Ectodermal cell (in vitro differentiated cells): ENCODE data around the gene FBXL15.
A peak's percentile ranks its signal among the peaks of the same experiment; 100 is the strongest.

Experiments
- H3K27ac ChIP-seq: 2 replicates; pipeline ENCODE4 v1.7.0; 2013; ENCODE audit warnings: mild to moderate bottlenecking, low read depth, low read length; ENCODE audit not compliant: insufficient read depth, poor library complexity, severe bottlenecking
- H3K27me3 ChIP-seq: 2 replicates; pipeline ENCODE4 v1.7.0; 2013; ENCODE audit warnings: mild to moderate bottlenecking, low read length; ENCODE audit not compliant: insufficient read depth, control insufficient read depth, poor library complexity, severe bottlenecking
- H3K36me3 ChIP-seq: one replicate; pipeline ENCODE4 v1.7.0; 2013; ENCODE audit warnings: low read length; ENCODE audit not compliant: control insufficient read depth, insufficient read depth
- H3K4me1 ChIP-seq: one replicate; pipeline ENCODE4 v1.7.0; 2013; ENCODE audit warnings: low read length; ENCODE audit not compliant: control insufficient read depth, insufficient read depth
- H3K4me3 ChIP-seq: 2 replicates; pipeline ENCODE4 v1.7.0; 2013; ENCODE audit warnings: low read depth, low read length, control low read depth; ENCODE audit not compliant: insufficient read depth
- H3K9me3 ChIP-seq: 2 replicates; pipeline ENCODE4 v1.7.0; 2013; ENCODE audit warnings: mild to moderate bottlenecking, low read length, moderate library complexity; ENCODE audit not compliant: control insufficient read depth
- WGBS, 2 experiments: methylation state at CpG; one replicate each; pipeline ENCODE4 v1.1.7; 2013; ENCODE audit warnings: missing lambda C conversion rate in 2 of 2; 5-methylcytosine and 5-hydroxymethylcytosine counted together

The FBXL15 gene

DNA sequence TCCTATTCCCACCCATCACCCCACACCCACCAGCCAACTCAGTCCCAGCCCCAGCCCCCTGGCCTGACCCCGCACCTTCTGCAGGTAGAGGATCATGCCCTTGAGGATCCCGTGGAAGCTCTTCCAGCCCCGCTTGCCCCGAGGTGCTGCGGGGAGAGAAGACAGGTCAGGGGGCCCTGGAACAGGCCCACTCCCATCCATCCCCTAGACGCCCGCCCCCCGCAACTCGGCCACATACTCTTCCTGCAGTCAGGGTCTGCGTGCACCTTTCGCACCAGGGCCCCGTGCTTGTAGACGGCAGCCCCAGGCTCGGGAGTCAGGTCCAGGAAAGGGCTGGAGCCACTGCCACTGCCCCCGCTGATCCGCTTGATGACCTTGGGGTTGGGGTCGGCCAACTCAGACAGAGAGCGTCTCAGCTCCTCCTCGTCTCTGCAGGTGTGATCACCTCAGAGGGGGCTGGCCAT lies 15.5 kb upstream of the FBXL15 start:
- Histone ChIP-seq H3K27me3 (peaks cover 45% of the 10 kb centered on the region), H3K27ac (no peak overlapping the region), H3K36me3 (no peaks in the 10 kb centered on the region), H3K4me3 (no peak overlapping the region), H3K9me3 (no peaks in the 10 kb centered on the region), H3K4me1 (peaks cover 10% of the 10 kb centered on the region)
- 94 to 95% methylated on average over 19 of the region's 19 CpGs for WGBS, 2 experiments

DNA sequence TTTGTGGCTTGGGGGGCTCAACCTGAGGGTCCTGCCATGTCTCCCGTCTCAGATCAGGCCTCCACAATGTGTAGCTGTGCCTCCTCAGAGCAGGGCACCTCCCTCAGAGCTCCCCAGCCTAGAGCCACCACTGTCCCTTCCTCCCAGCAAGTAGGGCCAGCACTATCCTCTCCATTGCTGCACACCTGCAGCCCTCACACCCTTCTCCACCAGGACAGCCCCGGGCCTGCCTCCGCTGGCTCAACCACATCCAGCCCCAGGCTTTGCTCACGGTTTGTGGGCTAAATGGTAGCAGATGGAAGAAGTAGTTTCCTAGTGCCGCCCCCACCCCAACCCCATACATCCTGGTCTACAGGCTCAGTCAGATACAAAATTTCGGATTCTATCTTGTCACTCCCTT lies 15.0 kb upstream of the FBXL15 start:
- Histone ChIP-seq H3K27me3 (peaks cover 49% of the 10 kb centered on the region), H3K9me3 (no peaks in the 10 kb centered on the region), H3K4me1 (peaks cover 14% of the 10 kb centered on the region), H3K4me3 (no peak overlapping the region), H3K27ac (no peak overlapping the region), H3K36me3 (no peaks in the 10 kb centered on the region)
- 90 to 91% methylated on average over 6 of the region's 6 CpGs for WGBS, 2 experiments

DNA sequence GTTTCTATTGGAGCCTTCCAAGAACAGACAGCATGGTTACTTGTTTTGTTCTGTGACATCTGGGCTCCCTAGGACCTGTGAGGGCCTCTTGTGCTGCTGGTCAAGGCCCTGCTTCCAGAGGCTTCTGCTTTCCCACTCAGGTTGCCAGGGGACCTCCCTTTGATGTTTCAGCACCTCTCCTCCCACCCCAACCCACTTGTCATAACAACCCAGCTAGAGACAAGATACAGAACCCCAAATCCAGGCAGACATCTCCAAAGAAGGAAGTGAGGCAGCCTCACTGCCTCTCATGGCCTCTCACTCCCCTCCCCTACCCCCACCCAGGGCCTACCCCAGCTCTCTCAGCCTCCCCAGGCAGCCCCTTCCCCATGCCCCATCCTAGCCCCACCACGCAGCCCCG lies 13.8 kb upstream of the FBXL15 start:
- H3K4me3 ChIP-seq, result no peak overlapping the region
- 85 to 100% methylated on average over 2 of the region's 2 CpGs for WGBS, 2 experiments
- H3K27me3 ChIP-seq, result peaks cover 61% of the 10 kb centered on the region
- H3K27ac ChIP-seq, result no peak overlapping the region
- no peaks in the 10 kb centered on the region for H3K9me3 ChIP-seq
- peaks cover 26% of the 10 kb centered on the region for H3K4me1 ChIP-seq
- H3K36me3 ChIP-seq, result no peaks in the 10 kb centered on the region

DNA sequence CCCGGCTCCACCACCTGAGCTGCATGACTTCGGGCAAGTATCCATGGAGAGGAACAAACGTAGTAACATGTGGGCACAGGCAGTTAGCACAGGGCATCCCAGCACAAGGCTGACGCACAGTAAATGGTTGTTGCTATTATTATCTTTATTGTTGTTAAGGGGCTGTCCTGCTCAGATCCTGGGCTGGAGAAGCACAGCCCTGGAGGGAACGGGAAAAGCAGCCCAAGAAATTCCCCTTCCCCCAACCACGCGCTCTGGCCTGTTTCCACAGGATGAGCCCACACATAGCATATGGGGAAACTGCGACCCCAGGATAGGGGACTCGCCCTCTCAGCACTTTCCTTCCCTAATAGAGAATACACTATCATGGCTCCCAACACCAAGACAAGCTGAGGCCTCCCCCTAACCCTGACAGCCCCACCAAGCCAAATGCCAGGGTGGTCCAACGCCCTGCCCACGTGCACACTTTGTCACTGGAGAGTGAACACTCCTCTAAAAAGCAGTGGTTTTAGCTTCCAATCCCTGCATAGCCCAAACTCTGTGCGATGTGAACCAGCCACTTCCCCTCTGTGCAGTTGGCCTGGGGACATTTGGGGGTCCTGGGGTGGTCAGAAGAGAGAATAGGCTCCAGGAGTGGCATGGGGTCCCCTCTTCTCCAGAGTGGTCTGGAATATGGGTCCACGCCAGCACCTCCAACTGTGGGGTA lies 13.1 kb upstream of the FBXL15 start:
- Histone ChIP-seq H3K4me1 (peaks cover 34% of the 10 kb centered on the region), H3K4me3 (no peak overlapping the region), H3K9me3 (no peaks in the 10 kb centered on the region), H3K36me3 (no peaks in the 10 kb centered on the region), H3K27ac (no peak overlapping the region), H3K27me3 (peaks cover 69% of the 10 kb centered on the region)
- WGBS, 2 experiments, result 87 to 88% methylated on average over 13 of the region's 13 CpGs

DNA sequence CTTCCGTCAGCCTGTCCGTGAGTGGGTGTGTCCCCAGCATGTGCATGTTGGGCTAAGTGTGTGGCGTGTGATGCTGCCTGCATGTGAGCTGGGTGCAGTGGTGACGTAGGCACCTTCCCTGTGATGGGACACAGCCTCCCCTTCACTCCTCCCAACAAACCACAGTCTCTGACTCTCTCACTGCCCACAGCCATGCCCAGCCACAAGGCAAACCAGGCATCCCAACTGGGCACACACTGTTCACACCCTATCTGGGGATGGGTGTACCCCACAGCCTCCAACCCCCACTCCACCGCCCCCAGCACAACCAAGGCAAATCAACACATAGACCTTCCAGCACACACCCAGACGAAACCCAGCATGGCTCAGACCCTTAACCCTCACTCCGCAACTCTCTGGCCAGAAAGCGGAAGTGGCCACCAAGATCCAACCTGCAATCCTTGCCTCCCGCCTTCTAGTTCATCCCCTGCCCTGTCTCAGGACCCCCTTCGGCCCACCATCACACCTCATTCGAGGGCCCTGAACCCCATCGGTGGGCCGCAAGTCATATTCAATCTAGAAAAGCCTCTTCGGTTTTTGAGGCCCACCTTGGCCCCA lies 12.4 kb upstream of the FBXL15 start:
- H3K27ac ChIP-seq, result no peak overlapping the region
- peak overlapping the region; percentile 37 for H3K4me3 ChIP-seq

DNA sequence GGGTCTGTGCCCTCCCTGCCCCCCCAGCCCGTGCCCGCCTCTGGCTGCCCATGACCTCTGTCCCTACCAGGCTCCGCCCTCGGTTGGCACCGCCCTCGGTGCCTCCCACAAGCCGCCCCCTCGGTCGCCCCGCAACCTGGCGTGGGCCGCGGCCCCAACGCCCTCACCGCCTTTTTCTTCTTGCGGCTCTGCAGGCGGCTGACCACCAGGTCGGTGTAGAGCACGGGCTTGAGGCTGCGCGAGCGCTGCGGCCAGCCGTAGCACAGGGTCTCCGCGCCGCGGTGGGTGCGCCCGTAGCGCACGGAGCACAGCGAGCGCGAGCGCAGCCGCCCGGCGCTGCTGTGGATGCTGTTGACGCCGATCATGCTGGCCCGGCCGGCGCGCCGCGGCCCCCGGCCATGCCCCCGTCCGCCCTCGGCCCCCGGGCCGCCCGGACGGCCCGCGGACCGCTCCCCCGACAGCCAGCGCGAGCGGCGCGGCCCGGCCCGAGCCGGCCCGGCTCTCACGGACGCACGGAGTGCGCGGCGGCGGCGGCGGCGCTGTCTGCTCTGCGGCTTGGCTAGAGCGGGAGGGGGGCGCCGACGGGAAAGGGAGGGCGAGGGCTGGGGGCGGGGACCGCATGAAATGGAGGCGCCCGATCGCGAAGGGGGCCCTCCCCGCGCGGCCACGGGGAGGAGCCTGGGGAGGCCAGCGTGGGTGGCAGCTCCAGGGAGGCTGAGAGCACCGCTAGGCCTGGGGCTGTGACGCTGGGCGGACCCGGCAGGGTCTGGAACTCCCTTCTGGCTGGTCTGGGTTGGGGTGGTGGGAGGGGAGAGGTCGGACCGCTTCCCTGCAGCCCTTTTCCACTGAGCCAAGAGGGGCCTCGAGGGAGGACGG lies 11.7 kb upstream of the FBXL15 start:
- Histone ChIP-seq H3K4me1 (peaks cover 48% of the 10 kb centered on the region), H3K4me3 (peak overlapping the region; percentile 37), H3K9me3 (no peaks in the 10 kb centered on the region), H3K27ac (no peak overlapping the region), H3K36me3 (no peaks in the 10 kb centered on the region), H3K27me3 (peaks cover 71% of the 10 kb centered on the region)
- 1% methylated on average over 103 of the region's 103 CpGs for WGBS, 2 experiments

More for the DNA sequence above, 12.4 kb upstream of the FBXL15 start:
- peaks cover 71% of the 10 kb centered on the region for H3K27me3 ChIP-seq
- no peaks in the 10 kb centered on the region for H3K9me3 ChIP-seq
- peaks cover 40% of the 10 kb centered on the region for H3K4me1 ChIP-seq
- 74 to 77% methylated on average over 14 of the region's 14 CpGs for WGBS, 2 experiments
- H3K36me3 ChIP-seq, result no peaks in the 10 kb centered on the region

DNA sequence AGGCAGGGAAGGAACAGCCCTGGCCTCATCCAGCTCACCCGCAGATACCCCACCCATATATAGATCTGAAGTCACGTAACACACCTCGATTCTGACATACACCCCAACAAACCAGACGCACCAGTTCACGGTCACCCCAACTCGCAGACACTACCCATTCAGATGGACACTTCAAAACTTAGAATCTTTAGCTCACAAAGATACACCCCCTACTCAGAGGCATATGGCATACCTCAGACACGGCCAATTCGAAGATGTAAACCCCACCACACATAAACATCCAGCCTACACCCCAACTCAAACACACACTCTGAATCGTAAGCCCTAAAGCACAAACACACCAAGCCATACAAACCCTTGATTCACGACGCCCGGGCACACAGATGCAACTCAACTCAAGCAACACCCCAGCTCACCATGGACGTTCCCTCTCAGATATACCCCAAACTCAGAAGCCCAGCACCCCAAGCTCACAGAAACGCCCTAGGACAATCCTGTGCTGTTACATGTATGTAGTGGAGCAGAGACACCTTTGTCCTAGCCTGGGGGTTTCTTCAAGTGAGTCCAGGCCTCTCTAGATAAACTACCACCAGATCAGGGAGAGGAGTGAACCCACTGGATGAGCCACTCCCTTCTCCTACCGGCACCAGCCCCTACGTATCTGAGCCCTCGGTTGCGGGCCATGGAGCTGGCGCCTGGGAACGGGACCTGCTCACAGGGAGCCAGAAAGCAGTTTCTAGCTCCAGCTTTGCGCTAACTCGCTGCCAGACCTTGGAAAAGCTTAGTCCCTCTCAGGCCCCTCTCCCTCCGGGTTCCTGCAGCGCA lies 10.8 kb upstream of the FBXL15 start:
- H3K4me1 ChIP-seq, result peaks cover 56% of the 10 kb centered on the region
- H3K27ac ChIP-seq, result no peak overlapping the region
- peak overlapping the region; percentile 31 for H3K4me3 ChIP-seq
- no peaks in the 10 kb centered on the region for H3K36me3 ChIP-seq
- no peaks in the 10 kb centered on the region for H3K9me3 ChIP-seq
- 42 to 44% methylated on average over 24 of the region's 24 CpGs for WGBS, 2 experiments
- peaks cover 71% of the 10 kb centered on the region for H3K27me3 ChIP-seq

DNA sequence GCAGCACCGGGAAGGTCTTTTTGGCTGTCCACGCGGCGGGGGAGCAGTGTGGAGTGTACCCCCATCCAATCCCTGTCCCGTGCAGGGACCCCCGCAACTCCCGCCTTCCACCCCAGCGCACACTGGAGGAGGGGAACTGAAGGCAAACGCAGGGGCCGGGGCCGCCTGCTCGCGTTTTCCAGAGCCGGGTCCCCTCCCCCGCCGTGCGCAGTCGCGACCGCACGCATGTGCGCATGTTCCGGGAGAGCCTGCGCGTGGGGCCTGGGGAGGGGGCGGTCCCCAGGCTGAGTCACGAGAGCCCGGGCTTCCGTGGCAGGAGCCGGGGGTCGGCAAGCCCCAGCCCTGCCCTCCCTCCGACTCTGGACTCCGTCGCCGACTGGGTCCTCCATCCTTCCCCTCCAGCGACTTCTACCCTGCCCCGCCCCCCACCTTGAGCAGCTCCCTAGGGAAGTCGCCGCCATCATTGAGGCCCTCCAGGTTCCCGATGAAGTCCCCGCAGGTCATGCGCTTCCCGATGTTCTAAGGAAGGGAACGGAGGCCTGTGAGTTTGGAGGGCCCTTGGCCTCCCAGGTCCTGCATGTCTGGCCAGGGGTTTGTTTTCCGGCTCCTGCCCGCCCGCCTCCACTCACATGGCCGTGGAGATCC lies 10.1 kb upstream of the FBXL15 start:
- WGBS, 2 experiments, result 6 to 8% methylated on average over 48 of the region's 48 CpGs
- Histone ChIP-seq H3K36me3 (no peaks in the 10 kb centered on the region), H3K4me3 (peak overlapping the region; percentile 31), H3K27me3 (peaks cover 71% of the 10 kb centered on the region), H3K4me1 (peaks cover 63% of the 10 kb centered on the region), H3K27ac (no peak overlapping the region), H3K9me3 (no peaks in the 10 kb centered on the region)
